Osteocyte (in vitro differentiated cells): ENCODE data around the gene RPL10. TPM values are rescaled to one million over a fixed set of nuclear protein-coding genes. Genes with fewer than 3 reads are reported as not detected.

Source experiments
- DNase-seq: peaks from one replicate; pipeline ENCODE4 v3.0.0; 2021; ENCODE audit warnings: mixed read lengths; ENCODE audit not compliant: unreplicated experiment; ENCODE audit errors: extremely low spot score
- H3K27ac Mint-ChIP-seq: one replicate; pipeline ENCODE4 v1.8.0; 2021; ENCODE audit warnings: mild to moderate bottlenecking, mixed read lengths; ENCODE audit not compliant: unreplicated experiment
- H3K27me3 Mint-ChIP-seq: one replicate; pipeline ENCODE4 v1.8.0; 2021; ENCODE audit warnings: mixed read lengths; ENCODE audit not compliant: unreplicated experiment
- H3K36me3 Mint-ChIP-seq: one replicate; pipeline ENCODE4 v1.8.0; 2021; ENCODE audit warnings: mixed read lengths; ENCODE audit not compliant: unreplicated experiment
- H3K4me1 Mint-ChIP-seq: one replicate; pipeline ENCODE4 v1.8.0; 2021; ENCODE audit warnings: mixed read lengths; ENCODE audit not compliant: unreplicated experiment
- H3K4me3 Mint-ChIP-seq: one replicate; pipeline ENCODE4 v1.8.0; 2021; ENCODE audit warnings: mild to moderate bottlenecking, moderate library complexity, mixed read lengths; ENCODE audit not compliant: unreplicated experiment
- H3K9me3 Mint-ChIP-seq: one replicate; pipeline ENCODE4 v1.8.0; 2021; ENCODE audit warnings: mixed read lengths; ENCODE audit not compliant: unreplicated experiment
- CTCF ChIP-seq: fragments of 200-600 bp; sonication (generic); IDR thresholded peaks from 2 replicates; pipeline ENCODE4 v1.5.0; 2021; ENCODE audit warnings: antibody characterized with exemption, mild to moderate bottlenecking, moderate library complexity
- total RNA-seq: library from RNA; stranded (reverse); gene quantifications from 2 replicates; pipeline ENCODE4 v1.2.1, GENCODE V29; 2021

The RPL10 gene
- total RNA-seq, 1 donor from 2014 or later, result 2,857 TPM

- no peak for TF ChIP-seq CTCF
- H3K4me3 Mint-ChIP-seq, result no peak overlapping the region
- H3K27me3 Mint-ChIP-seq, result no peaks in the 10 kb centered on the region
- H3K4me1 Mint-ChIP-seq, result peaks cover 14% of the 10 kb centered on the region
- peak; percentile 78 for DNase-seq
- H3K9me3 Mint-ChIP-seq, result peaks cover 4% of the 10 kb centered on the region
- no peaks in the 10 kb centered on the region for H3K36me3 Mint-ChIP-seq
- H3K27ac Mint-ChIP-seq, result peak overlapping the region; percentile 27
Measured at GRCh38 chrX:154435171-154435733, 37.1 kb downstream of the RPL10 start.

- H3K36me3 Mint-ChIP-seq, result peaks cover under 1% of the 10 kb centered on the region
- no peaks in the 10 kb centered on the region for H3K9me3 Mint-ChIP-seq
- H3K27ac Mint-ChIP-seq, result peak overlapping the region; percentile 81
- H3K4me1 Mint-ChIP-seq, result peaks cover 8% of the 10 kb centered on the region
- peak; percentile 85 for DNase-seq
- H3K4me3 Mint-ChIP-seq, result peak overlapping the region; percentile 73
- TF ChIP-seq CTCF, result no peak
- no peaks in the 10 kb centered on the region for H3K27me3 Mint-ChIP-seq
Measured at GRCh38 chrX:154436374-154436982, 38.3 kb downstream of the RPL10 start.

- DNase-seq, result peak; percentile 86
- no peak for TF ChIP-seq CTCF
- Mint-ChIP-seq H3K27me3 (no peaks in the 10 kb centered on the region), H3K9me3 (no peaks in the 10 kb centered on the region), H3K36me3 (peaks cover 5% of the 10 kb centered on the region), H3K4me1 (peaks cover 8% of the 10 kb centered on the region), H3K4me3 (peak within 1 kb of the TSS; percentile 84), H3K27ac (peak within 1 kb of the TSS; percentile 81)
Measured at GRCh38 chrX:154436983-154437752, 39.0 kb downstream of the RPL10 start, which contains the start of gene GDI1. TSS of gene GDI1 (plus strand) at chrX:154437154. CDS start at chrX:154437255, 101 bp downstream.

GRCh38 chrX:154437971-154438893 is 40.1 kb downstream of the RPL10 start:
- Mint-ChIP-seq H3K4me3 (peak overlapping the region; percentile 84), H3K4me1 (peaks cover 8% of the 10 kb centered on the region), H3K27me3 (no peaks in the 10 kb centered on the region), H3K36me3 (peaks cover 5% of the 10 kb centered on the region), H3K27ac (peak overlapping the region; percentile 81), H3K9me3 (no peaks in the 10 kb centered on the region)
- TF ChIP-seq CTCF, result no peak
- peak; percentile 79 for DNase-seq
